ENCODE results near the gene FLRT1.

- no peak for TF ChIP-seq CTCF (IDR thresholded peaks at IDR 0.05)
- TF ChIP-seq POLR2A (IDR thresholded peaks at IDR 0.05) = no peak
Measured at GRCh38 chr11:63993100-63993499, 42.6 kb upstream of the FLRT1 start.
